ENCODE results near the gene ZNF783.

- TF ChIP-seq POLR2AphosphoS5 (IDR thresholded peaks at IDR 0.05), result no peak
- TF ChIP-seq, protein P1, sequence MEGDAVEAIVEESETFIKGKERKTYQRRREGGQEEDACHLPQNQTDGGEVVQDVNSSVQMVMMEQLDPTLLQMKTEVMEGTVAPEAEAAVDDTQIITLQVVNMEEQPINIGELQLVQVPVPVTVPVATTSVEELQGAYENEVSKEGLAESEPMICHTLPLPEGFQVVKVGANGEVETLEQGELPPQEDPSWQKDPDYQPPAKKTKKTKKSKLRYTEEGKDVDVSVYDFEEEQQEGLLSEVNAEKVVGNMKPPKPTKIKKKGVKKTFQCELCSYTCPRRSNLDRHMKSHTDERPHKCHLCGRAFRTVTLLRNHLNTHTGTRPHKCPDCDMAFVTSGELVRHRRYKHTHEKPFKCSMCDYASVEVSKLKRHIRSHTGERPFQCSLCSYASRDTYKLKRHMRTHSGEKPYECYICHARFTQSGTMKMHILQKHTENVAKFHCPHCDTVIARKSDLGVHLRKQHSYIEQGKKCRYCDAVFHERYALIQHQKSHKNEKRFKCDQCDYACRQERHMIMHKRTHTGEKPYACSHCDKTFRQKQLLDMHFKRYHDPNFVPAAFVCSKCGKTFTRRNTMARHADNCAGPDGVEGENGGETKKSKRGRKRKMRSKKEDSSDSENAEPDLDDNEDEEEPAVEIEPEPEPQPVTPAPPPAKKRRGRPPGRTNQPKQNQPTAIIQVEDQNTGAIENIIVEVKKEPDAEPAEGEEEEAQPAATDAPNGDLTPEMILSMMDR (IDR thresholded peaks at IDR 0.05), result no peak
- no peak for TF ChIP-seq POLR2A (IDR thresholded peaks at IDR 0.05)
These were observed 56.1 kb downstream of the ZNF783 start for GRCh38 chr7:149317986-149318672.

All from prostate gland (tissue), 2 donors.